Kidney (tissue), 14 donors: ENCODE measurements around the gene TNRC18. TPM values are rescaled to one million over a fixed set of nuclear protein-coding genes. Genes with fewer than 3 reads are reported as not detected.
"Not testable (repeated sequence)": the region's sequence is repeated elsewhere in the genome, so short reads cannot be mapped to it uniquely, and the experiment has no call there.

Source experiments
- DNase-seq, 5 donors: peaks; one replicate each; pipeline ENCODE4 v3.0.0-alpha.2; 2013 to 2020
- FAIRE-seq: peaks from 2 replicates; lab custom pipeline; 2012; peaks lifted over from hg19 to GRCh38; lab: Jason Lieb, UNC
- H3K27ac ChIP-seq, 2 donors: one replicate each; pipeline ENCODE4 v1.7.0; 2013; ENCODE audit warnings: low read depth in 2 of 2, low read length in 2 of 2, inconsistent platforms in 1 of 2
- H3K27me3 ChIP-seq: one replicate; pipeline ENCODE4 v1.7.1; 2013; ENCODE audit warnings: low read length, inconsistent platforms; ENCODE audit not compliant: control insufficient read depth, insufficient read depth
- H3K36me3 ChIP-seq, 3 donors: one replicate each; pipeline versions ENCODE4 v1.7.0 to v1.7.1; 2013; ENCODE audit warnings: low read length in 3 of 3, control low read depth in 1 of 3, inconsistent platforms in 1 of 3; ENCODE audit not compliant: insufficient read depth in 3 of 3, control insufficient read depth in 2 of 3
- H3K4me1 ChIP-seq, 3 donors: one replicate each; pipeline versions ENCODE4 v1.7.0 to v1.7.1; 2013; ENCODE audit warnings: low read length in 3 of 3, inconsistent platforms in 1 of 3, low read depth in 1 of 3; ENCODE audit not compliant: control insufficient read depth in 2 of 3, insufficient read depth in 2 of 3
- H3K4me3 ChIP-seq, 3 donors: one replicate each; pipeline versions ENCODE4 v1.7.0 to v1.8.1; 2013; ENCODE audit warnings: low read length in 3 of 3, control low read depth in 1 of 3, inconsistent platforms in 1 of 3
- H3K9ac ChIP-seq, 3 donors: one replicate each; pipeline versions ENCODE4 v1.7.0 to v1.7.1; 2013; ENCODE audit warnings: low read length in 3 of 3, control low read depth in 1 of 3, inconsistent platforms in 1 of 3
- H3K9me3 ChIP-seq, 3 donors: one replicate each; pipeline versions ENCODE4 v1.7.0 to v1.7.1; 2013; ENCODE audit warnings: low read length in 3 of 3, control low read depth in 1 of 3, inconsistent platforms in 1 of 3; ENCODE audit not compliant: control insufficient read depth in 2 of 3, insufficient read depth in 1 of 3
- intact Hi-C: fragments of 100-400 bp; cut with DNase I; formaldehyde crosslinking; loops from one replicate; pipeline ENCODE4 v1.11.1; 2022
- polyA plus RNA-seq: library from polyadenylated mRNA; stranded (reverse); fragments of 350-450 nt; fragmentation: Illumina TruSeq; extraction: RNeasy Lipid Tissue Mini Kit (QIAGEN cat#74804); gene quantifications from one replicate; pipeline ENCODE4 v1.2.3, GENCODE V29; 2014; ENCODE audit warnings: low read depth, low replicate concordance; ENCODE audit not compliant: insufficient read depth
- total RNA-seq: library from RNA; stranded (reverse); fragmentation: NEBNext Ultra II Directional; extraction: Animal tissue kit (Norgen Biotek cat#: 25700); gene quantifications from one replicate; pipeline ENCODE4 v1.2.1, GENCODE V29; 2021
- TF ChIP-seq, protein P1 (sequence below): IDR thresholded peaks from 3 replicates; pipeline ENCODE4 v1.5.1; 2012; ENCODE audit warnings: mild to moderate bottlenecking, moderate library complexity, borderline replicate concordance; ENCODE audit not compliant: insufficient read depth; ENCODE audit errors: extremely low read depth
- donor health status: control.
- donor health status: control.
- donor health status: control.
- donor health status: control.
- donor health status: control.
- donor health status: DM: yes; HTN: yes; CAD: no.
- donor health status: Normal renal cell carcinoma (clear cell type).

Gene TNRC18
- total and polyA plus RNA-seq, 2 donors from 2014 or later, result 12.5 to 125 TPM

DNA sequence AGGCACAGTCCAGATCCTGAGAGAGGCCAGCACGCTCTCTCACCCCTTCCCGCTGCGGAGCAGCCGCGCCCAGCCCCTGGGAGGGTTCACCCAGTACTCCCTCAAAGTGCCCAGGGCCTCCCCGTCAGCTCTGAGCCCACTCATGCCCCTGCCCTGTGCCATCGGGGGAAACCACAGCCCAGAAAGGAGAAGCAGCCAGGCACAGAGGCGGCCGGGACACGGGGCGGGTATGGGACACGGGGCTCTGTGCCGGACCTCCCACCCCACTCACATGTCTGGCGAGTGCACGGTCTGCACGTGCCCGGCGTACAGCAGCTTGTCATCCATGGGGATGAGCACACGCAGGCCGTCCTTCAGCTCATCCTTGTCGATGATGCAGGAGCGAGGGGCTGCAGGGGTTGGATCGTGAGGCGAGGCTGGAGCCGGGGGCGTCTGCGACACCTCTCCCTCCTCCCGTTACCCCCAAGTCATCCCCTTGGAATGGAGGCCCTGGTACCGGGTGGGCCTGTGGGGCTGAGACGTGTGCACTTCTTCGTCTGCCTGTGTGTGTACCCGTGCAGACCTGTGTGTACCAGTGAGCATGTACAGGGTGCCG, 102.7 kb downstream of the TNRC18 start:
- no peak for DNase-seq
- Histone ChIP-seq H3K36me3 (peaks cover 0 to 38% (median 14%) of the 10 kb centered on the region in 3 donors), H3K27ac (no peak overlapping the region), H3K27me3 (no peaks in the 10 kb centered on the region), H3K9ac (no peak overlapping the region), H3K9me3 (no peaks in the 10 kb centered on the region), H3K4me1 (no peaks in the 10 kb centered on the region), H3K4me3 (no peak overlapping the region)
- TF ChIP-seq, protein P1, sequence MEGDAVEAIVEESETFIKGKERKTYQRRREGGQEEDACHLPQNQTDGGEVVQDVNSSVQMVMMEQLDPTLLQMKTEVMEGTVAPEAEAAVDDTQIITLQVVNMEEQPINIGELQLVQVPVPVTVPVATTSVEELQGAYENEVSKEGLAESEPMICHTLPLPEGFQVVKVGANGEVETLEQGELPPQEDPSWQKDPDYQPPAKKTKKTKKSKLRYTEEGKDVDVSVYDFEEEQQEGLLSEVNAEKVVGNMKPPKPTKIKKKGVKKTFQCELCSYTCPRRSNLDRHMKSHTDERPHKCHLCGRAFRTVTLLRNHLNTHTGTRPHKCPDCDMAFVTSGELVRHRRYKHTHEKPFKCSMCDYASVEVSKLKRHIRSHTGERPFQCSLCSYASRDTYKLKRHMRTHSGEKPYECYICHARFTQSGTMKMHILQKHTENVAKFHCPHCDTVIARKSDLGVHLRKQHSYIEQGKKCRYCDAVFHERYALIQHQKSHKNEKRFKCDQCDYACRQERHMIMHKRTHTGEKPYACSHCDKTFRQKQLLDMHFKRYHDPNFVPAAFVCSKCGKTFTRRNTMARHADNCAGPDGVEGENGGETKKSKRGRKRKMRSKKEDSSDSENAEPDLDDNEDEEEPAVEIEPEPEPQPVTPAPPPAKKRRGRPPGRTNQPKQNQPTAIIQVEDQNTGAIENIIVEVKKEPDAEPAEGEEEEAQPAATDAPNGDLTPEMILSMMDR, result no peak
- FAIRE-seq, result no peak
- intact Hi-C loops, result no loop called here

DNA sequence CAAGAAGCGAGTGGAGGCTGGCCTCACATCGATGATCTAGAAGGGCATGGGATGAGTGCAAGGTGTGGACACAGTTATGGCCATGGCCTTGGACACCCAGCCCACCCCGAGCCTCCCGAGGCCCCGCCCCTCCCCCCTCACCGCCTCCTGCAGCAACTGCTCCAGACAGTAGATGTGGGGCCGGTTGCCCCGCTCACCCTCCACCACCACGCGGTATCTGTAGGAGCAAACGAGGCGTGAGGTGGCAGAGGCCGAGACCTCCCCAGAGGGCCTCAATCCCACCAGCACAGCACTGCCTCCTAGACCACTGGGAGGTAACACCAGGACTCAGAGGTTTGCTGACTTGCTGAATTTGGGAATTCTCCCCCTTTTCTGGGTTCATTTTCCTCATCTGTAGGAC, 103.2 kb downstream of the TNRC18 start:
- no peak overlapping the region for H3K4me3 ChIP-seq
- no peaks in the 10 kb centered on the region for H3K9me3 ChIP-seq
- TF ChIP-seq, protein P1, result no peak
- no peak overlapping the region for H3K27ac ChIP-seq
- no peaks in the 10 kb centered on the region for H3K4me1 ChIP-seq
- FAIRE-seq (no peak), DNase-seq (no peak)
- H3K9ac ChIP-seq, result no peak overlapping the region
- peaks cover 0 to 38% (median 18%) of the 10 kb centered on the region in 3 donors for H3K36me3 ChIP-seq
- no peaks in the 10 kb centered on the region for H3K27me3 ChIP-seq
- intact Hi-C loops, result no loop called here

DNA sequence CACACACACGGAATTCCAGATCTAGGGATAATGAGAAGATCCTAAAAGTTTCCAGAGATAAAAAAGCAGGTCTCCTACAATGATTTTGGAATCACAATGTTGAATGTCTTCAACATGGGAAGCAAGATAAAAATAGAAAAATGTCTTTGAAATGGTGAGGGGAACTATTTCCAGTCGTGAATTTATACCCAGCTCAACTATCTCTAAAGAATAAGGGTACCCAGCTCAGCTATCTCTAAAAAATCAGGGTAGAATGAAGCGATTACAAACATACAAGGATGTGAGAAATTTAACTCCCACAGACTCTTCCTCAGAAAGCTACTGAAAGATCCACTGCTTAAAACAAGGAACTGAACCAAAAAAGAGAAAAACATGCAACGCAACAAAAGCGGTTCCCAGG, 105.0 kb downstream of the TNRC18 start:
- H3K27me3 ChIP-seq, H3K4me3 ChIP-seq, H3K4me1 ChIP-seq, intact Hi-C loops, FAIRE-seq, DNase-seq, H3K9ac ChIP-seq, H3K9me3 ChIP-seq, H3K27ac ChIP-seq: not testable (repeated sequence)
- peaks cover 0 to 29% (median 12%) of the 10 kb centered on the region in 3 donors for H3K36me3 ChIP-seq

DNA sequence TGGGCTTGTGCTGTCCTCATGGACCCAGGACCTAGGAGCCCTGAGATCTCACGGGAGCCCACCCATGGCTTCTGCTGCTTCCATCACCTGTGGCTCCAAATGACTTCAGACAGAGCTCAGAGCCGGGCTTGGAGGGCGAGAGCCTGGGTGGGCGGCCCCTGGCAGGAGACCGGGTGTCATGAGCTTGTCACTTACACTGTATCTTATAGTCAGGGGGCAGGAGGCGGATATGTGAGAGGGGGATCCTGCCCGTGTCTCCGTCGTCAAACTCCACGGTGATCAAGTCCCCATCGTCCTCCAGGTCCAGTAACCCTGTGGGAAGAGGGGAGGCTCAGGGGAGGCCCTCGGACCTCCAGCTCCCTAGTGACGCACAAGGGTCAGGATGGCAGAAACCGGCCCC, 107.9 kb downstream of the TNRC18 start:
- H3K4me1 ChIP-seq, result no peaks in the 10 kb centered on the region
- no peaks in the 10 kb centered on the region for H3K27me3 ChIP-seq
- DNase-seq, result no peak
- TF ChIP-seq, protein P1, result no peak
- no peak for FAIRE-seq
- H3K9me3 ChIP-seq, result no peaks in the 10 kb centered on the region
- H3K27ac ChIP-seq, result no peak overlapping the region
- intact Hi-C loops, result no loop called here
- peaks cover 3 to 26% (median 11%) of the 10 kb centered on the region in 3 donors for H3K36me3 ChIP-seq
- H3K4me3 ChIP-seq, result no peak overlapping the region
- H3K9ac ChIP-seq, result no peak overlapping the region
